K562 (cell line): ENCODE results near the gene NPAS3. TPM values are rescaled to one million over a fixed set of nuclear protein-coding genes. Genes with fewer than 3 reads are reported as not detected.

Experiments
- CEBPB ChIP-seq: fragments of 450-650 bp; IDR thresholded peaks from 2 replicates; pipeline ENCODE4 v1.6.1; 2016; ENCODE audit warnings: missing genetic modification characterization, missing compliant biosample characterization
- CTBP1 ChIP-seq: fragments of 450-650 bp; IDR thresholded peaks from 2 replicates; pipeline ENCODE4 v1.6.1; 2016; ENCODE audit warnings: borderline replicate concordance
- NFIC ChIP-seq: fragments of 450-650 bp; IDR thresholded peaks from 2 replicates; pipeline ENCODE4 v1.6.1; 2017; ENCODE audit warnings: mild to moderate bottlenecking, inconsistent platforms
- TAL1 ChIP-seq: fragments of 450-650 bp; IDR thresholded peaks from 2 replicates; pipeline ENCODE4 v1.6.1; 2016; ENCODE audit warnings: mild to moderate bottlenecking
- TEAD4 ChIP-seq, 2 experiments: sonication (generic) in 1 of 2; formaldehyde crosslinking in 1 of 2; IDR thresholded peaks; 2 replicates each; pipeline versions ENCODE4 v1.6.1 to v1.8.0; 2012 to 2022; ENCODE audit warnings: borderline replicate concordance in 1 of 2, inconsistent platforms in 1 of 2, low read length in 1 of 2, mild to moderate bottlenecking in 1 of 2, missing genetic modification reagents in 1 of 2
- polyA plus RNA-seq, 8 experiments: library from polyadenylated mRNA; depleted of rRNA in 4 of 8; stranded (reverse) in 5 of 8; unstranded in 3 of 8; fragments of >200 nt; fragmentation: Nextera tagmentation in 2 of 8; fragmentation: Illumina TruSeq in 1 of 8; extraction: Ambion mirVana in 2 of 8; extraction: Trizol in 1 of 8; gene quantifications; 2 replicates each; pipeline versions ENCODE4 v1.2.1 to v1.2.3, GENCODE V29; 2011 to 2014; ENCODE audit warnings: inconsistent platforms in 1 of 8, missing spikeins in 1 of 8
- total RNA-seq, 7 experiments: library from RNA; depleted of rRNA in 6 of 7; stranded (reverse); fragments of >200 nt in 6 of 7; fragmentation: Illumina TruSeq in 2 of 7; extraction: Trizol in 2 of 7; gene quantifications; 2 replicates each; pipeline versions ENCODE4 v1.2.1 to v1.2.3, GENCODE V29; 2011 to 2021; ENCODE audit warnings: low replicate concordance in 1 of 7
- TF ChIP-seq, protein P1 (sequence below), 2 experiments: fragments of 150-350 bp in 1 of 2; IDR thresholded peaks; 2 replicates each; pipeline ENCODE4 v1.6.1; 2012 to 2016; ENCODE audit warnings: low read depth in 2 of 2, low read length in 2 of 2, mild to moderate bottlenecking in 1 of 2, moderate library complexity in 1 of 2
- TF ChIP-seq, protein P2 (sequence below): IDR thresholded peaks from 2 replicates; pipeline ENCODE4 v1.6.1; 2014; ENCODE audit warnings: antibody characterized with exemption

Gene NPAS3
- total and polyA plus RNA-seq, 9 of the 15 experiments (the other 6 are each of a cell fraction or from before 2014, with no cell fraction given), result 0.04 TPM; not detected in 8

DNA sequence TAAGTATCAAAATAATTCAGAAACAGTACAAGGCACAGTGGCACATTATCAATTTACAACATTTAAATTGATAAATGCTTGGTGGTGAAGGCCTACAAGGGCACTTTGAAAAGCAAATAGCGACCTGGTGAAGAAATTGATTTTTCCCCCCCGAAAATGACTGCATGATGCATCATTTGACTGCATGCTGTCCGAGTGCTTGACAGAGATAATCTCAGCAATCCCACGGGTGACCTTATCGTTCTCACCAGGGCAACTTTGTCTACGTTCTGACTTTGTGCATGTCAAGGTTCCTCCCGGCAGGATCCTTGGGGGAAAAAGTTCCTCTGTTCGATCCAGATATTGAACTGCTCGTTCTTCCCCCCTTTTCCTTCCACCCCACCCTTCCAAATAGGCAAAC, 627.4 kb downstream of the NPAS3 start (continued):
- TF ChIP-seq, protein P1, sequence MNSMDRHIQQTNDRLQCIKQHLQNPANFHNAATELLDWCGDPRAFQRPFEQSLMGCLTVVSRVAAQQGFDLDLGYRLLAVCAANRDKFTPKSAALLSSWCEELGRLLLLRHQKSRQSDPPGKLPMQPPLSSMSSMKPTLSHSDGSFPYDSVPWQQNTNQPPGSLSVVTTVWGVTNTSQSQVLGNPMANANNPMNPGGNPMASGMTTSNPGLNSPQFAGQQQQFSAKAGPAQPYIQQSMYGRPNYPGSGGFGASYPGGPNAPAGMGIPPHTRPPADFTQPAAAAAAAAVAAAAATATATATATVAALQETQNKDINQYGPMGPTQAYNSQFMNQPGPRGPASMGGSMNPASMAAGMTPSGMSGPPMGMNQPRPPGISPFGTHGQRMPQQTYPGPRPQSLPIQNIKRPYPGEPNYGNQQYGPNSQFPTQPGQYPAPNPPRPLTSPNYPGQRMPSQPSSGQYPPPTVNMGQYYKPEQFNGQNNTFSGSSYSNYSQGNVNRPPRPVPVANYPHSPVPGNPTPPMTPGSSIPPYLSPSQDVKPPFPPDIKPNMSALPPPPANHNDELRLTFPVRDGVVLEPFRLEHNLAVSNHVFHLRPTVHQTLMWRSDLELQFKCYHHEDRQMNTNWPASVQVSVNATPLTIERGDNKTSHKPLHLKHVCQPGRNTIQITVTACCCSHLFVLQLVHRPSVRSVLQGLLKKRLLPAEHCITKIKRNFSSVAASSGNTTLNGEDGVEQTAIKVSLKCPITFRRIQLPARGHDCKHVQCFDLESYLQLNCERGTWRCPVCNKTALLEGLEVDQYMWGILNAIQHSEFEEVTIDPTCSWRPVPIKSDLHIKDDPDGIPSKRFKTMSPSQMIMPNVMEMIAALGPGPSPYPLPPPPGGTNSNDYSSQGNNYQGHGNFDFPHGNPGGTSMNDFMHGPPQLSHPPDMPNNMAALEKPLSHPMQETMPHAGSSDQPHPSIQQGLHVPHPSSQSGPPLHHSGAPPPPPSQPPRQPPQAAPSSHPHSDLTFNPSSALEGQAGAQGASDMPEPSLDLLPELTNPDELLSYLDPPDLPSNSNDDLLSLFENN (IDR thresholded peaks at IDR 0.05; ENCODE audit: low read depth in 2 of 2, low read length in 2 of 2), result peak in 1 of 2 experiments; percentile 35; a peak in 1 of 4 replicates
- TF ChIP-seq NFIC (peak; percentile 39; the same call in 1 of the 2 replicates), TEAD4 (IDR thresholded peaks at IDR 0.05; ENCODE audit: low read length) (peak; percentile 85), TEAD4 (CRISPR knock-in tag; IDR thresholded peaks at IDR 0.05; ENCODE audit: borderline replicate concordance) (no peak), CTBP1 (peak; percentile 18; the same call in 1 of the 2 replicates), TAL1 (peak; percentile 82), CEBPB (tag) (no peak)
- TF ChIP-seq, protein P2, sequence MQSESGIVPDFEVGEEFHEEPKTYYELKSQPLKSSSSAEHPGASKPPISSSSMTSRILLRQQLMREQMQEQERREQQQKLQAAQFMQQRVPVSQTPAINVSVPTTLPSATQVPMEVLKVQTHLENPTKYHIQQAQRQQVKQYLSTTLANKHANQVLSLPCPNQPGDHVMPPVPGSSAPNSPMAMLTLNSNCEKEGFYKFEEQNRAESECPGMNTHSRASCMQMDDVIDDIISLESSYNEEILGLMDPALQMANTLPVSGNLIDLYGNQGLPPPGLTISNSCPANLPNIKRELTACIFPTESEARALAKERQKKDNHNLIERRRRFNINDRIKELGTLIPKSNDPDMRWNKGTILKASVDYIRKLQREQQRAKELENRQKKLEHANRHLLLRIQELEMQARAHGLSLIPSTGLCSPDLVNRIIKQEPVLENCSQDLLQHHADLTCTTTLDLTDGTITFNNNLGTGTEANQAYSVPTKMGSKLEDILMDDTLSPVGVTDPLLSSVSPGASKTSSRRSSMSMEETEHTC, result no peak
- TF ChIP-seq, all 486 proteins: peak for 38
